Measurements from ENCODE around the gene KNSTRN.

DNA sequence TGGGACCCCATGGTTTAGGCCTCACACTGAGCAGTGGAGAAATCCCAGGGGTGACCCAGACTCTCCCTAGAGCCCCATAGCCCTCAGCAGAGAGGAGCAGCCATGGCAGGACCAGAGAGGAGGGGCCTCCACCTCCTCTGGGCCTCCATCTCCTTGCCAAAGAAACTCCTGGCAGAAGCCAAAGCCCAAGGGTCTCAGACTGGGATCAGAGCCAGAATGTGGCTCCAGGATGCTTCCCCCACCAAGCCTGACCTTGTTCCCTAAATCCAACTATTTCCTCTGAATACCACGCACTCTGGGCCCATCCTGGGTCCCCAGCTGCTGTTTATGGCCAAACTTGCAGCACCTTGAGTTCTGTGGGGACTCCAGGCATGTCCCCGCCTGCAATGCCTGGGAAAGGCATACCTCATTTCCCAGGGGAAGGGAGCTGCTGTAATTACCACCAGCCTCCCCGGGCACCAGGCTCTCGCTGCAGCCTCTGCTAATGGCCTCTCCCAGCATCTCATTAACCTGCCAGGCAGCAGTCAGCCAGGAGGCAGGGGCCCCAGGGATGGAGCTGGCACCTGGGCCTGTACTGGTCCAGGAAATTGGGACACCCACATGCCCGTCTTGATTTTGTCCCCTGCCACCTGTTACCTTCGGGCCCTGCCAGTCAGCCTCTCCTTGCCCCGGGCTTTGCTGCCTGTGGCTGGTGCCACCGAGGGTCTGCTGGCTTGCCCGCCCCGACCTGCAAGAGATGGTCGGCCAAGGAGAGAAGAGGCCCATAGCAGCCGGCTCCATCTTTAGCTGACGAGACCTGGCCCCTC, 46.4 kb upstream of the KNSTRN start:
- TF ChIP-seq, protein P1, sequence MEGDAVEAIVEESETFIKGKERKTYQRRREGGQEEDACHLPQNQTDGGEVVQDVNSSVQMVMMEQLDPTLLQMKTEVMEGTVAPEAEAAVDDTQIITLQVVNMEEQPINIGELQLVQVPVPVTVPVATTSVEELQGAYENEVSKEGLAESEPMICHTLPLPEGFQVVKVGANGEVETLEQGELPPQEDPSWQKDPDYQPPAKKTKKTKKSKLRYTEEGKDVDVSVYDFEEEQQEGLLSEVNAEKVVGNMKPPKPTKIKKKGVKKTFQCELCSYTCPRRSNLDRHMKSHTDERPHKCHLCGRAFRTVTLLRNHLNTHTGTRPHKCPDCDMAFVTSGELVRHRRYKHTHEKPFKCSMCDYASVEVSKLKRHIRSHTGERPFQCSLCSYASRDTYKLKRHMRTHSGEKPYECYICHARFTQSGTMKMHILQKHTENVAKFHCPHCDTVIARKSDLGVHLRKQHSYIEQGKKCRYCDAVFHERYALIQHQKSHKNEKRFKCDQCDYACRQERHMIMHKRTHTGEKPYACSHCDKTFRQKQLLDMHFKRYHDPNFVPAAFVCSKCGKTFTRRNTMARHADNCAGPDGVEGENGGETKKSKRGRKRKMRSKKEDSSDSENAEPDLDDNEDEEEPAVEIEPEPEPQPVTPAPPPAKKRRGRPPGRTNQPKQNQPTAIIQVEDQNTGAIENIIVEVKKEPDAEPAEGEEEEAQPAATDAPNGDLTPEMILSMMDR (IDR thresholded peaks at IDR 0.05; ENCODE audit: low read depth, low read length, missing input control): no peak
- TF ChIP-seq, protein P2, sequence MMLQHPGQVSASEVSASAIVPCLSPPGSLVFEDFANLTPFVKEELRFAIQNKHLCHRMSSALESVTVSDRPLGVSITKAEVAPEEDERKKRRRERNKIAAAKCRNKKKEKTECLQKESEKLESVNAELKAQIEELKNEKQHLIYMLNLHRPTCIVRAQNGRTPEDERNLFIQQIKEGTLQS (IDR thresholded peaks at IDR 0.05): no peak
- TF ChIP-seq TAF1 (conservative IDR thresholded peaks at IDR 0.05): no peak
- TF ChIP-seq JUND (IDR thresholded peaks at IDR 0.05): no peak
- TF ChIP-seq, protein P3, sequence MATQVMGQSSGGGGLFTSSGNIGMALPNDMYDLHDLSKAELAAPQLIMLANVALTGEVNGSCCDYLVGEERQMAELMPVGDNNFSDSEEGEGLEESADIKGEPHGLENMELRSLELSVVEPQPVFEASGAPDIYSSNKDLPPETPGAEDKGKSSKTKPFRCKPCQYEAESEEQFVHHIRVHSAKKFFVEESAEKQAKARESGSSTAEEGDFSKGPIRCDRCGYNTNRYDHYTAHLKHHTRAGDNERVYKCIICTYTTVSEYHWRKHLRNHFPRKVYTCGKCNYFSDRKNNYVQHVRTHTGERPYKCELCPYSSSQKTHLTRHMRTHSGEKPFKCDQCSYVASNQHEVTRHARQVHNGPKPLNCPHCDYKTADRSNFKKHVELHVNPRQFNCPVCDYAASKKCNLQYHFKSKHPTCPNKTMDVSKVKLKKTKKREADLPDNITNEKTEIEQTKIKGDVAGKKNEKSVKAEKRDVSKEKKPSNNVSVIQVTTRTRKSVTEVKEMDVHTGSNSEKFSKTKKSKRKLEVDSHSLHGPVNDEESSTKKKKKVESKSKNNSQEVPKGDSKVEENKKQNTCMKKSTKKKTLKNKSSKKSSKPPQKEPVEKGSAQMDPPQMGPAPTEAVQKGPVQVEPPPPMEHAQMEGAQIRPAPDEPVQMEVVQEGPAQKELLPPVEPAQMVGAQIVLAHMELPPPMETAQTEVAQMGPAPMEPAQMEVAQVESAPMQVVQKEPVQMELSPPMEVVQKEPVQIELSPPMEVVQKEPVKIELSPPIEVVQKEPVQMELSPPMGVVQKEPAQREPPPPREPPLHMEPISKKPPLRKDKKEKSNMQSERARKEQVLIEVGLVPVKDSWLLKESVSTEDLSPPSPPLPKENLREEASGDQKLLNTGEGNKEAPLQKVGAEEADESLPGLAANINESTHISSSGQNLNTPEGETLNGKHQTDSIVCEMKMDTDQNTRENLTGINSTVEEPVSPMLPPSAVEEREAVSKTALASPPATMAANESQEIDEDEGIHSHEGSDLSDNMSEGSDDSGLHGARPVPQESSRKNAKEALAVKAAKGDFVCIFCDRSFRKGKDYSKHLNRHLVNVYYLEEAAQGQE (IDR thresholded peaks at IDR 0.05): no peak
- no peak for TF ChIP-seq EGR1 (IDR thresholded peaks at IDR 0.05; ENCODE audit: low read depth in 2 of 2)
- TF ChIP-seq, protein P4, sequence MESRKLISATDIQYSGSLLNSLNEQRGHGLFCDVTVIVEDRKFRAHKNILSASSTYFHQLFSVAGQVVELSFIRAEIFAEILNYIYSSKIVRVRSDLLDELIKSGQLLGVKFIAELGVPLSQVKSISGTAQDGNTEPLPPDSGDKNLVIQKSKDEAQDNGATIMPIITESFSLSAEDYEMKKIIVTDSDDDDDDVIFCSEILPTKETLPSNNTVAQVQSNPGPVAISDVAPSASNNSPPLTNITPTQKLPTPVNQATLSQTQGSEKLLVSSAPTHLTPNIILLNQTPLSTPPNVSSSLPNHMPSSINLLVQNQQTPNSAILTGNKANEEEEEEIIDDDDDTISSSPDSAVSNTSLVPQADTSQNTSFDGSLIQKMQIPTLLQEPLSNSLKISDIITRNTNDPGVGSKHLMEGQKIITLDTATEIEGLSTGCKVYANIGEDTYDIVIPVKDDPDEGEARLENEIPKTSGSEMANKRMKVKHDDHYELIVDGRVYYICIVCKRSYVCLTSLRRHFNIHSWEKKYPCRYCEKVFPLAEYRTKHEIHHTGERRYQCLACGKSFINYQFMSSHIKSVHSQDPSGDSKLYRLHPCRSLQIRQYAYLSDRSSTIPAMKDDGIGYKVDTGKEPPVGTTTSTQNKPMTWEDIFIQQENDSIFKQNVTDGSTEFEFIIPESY (IDR thresholded peaks at IDR 0.05): no peak
- no peak for TF ChIP-seq YY1 (IDR thresholded peaks at IDR 0.05)
- TF ChIP-seq SP1 (IDR thresholded peaks at IDR 0.05): no peak

All from liver (tissue), 3 donors.